Gastroesophageal sphincter (tissue), 3 donors: ENCODE measurements around the gene PGBD5.

Source experiments
- CTCF ChIP-seq, 4 experiments: fragments of 200-600 bp in 2 of 4; fragments of 450-650 bp in 2 of 4; sonication (generic) in 1 of 4; IDR thresholded peaks; one replicate each; pipeline ENCODE4 v1.5.1; 2017 to 2019; ENCODE audit warnings: antibody characterized with exemption in 4 of 4, mild to moderate bottlenecking in 2 of 4, moderate library complexity in 2 of 4
- POLR2A ChIP-seq, 2 donors: fragments of 450-650 bp; IDR thresholded peaks; one replicate each; pipeline ENCODE4 v1.6.1; 2017; ENCODE audit warnings: antibody characterized with exemption in 2 of 2, mild to moderate bottlenecking in 2 of 2, moderate library complexity in 1 of 2

- TF ChIP-seq CTCF (IDR thresholded peaks at IDR 0.05) (no peak), POLR2A (IDR thresholded peaks at IDR 0.05) (no peak)
Measured at GRCh38 chr1:230355594-230355993, 70.5 kb downstream of the PGBD5 start.
